Measurements from ENCODE around the gene SAT1. TPM values are rescaled to one million over a fixed set of nuclear protein-coding genes. Genes with fewer than 3 reads are reported as not detected.

Gene SAT1
- total RNA-seq, 1 donor from 2014 or later = 26.1 TPM

DNA sequence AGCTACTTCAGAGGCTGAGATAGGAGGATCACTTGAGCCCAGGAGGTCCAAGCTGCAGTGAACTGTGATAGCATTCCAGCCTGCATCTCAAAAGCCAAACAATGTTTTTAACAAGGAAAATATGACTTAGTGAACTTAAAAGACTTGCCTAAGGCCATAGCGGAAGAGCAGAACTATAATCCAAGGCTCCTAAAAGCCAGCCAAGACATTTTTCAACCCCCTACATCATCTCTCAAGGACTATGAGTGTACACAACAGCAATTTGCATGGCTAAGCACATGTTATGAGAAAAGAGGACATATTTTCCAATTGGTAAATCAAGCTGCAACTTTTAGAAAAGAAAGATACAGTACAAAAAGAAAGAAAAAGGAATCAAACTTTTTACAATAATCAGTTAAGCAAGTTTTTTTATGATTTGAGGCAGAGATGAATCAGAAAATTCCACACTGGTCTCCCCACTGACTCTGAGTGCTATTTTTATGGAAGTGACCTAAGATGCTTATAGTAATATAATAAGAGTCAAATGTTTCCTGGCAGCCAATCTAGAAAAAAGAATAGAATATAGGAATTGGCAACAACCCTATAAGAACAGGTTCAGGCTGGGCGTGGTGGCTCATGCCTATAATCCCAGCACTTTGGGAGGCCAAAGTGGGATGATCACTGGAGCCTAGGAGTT lies 30.1 kb upstream of the SAT1 start:
- Histone ChIP-seq H3K9me3 (ENCODE audit: control insufficient read depth in 3 of 3, low read length in 3 of 3) (no peaks in the 10 kb centered on the region), H3K9ac (ENCODE audit: low read depth in 1 of 3, low read length in 3 of 3) (no peak overlapping the region), H3K27ac (ENCODE audit: low read depth, low read length) (peak overlapping the region; percentile 50)

DNA sequence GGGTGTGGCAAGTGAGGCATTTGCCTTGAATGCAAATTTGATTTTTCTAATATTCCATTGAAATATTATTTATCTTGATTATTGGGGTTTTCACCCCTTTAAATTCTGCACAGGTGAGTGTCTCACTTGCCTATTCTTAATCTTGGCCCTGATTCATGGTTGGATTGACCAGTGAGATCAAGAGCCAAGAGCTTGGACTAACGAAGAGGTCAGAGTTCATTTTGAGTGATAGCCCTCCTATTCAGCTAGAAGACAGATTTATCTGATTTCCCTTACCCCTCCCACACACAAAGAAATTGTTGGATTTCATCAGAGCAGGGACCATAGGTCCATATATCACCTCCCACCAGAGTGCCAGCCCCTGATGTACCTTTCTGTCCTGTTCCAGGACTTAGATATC lies 28.3 kb upstream of the SAT1 start:
- Histone ChIP-seq H3K9ac (ENCODE audit: low read depth in 1 of 3, low read length in 3 of 3) (no peak overlapping the region), H3K27me3 (ENCODE audit: control insufficient read depth in 3 of 3, insufficient read depth in 3 of 3, low read length in 3 of 3) (no peaks in the 10 kb centered on the region), H3K4me1 (ENCODE audit: control insufficient read depth in 3 of 3, insufficient read depth in 3 of 3, low read length in 3 of 3) (peaks cover 0 to 5% (median 0%) of the 10 kb centered on the region in 3 donors), H3K36me3 (ENCODE audit: control insufficient read depth in 3 of 3, insufficient read depth in 3 of 3, low read length in 3 of 3) (no peaks in the 10 kb centered on the region), H3K27ac (ENCODE audit: low read depth, low read length) (no peak overlapping the region), H3K9me3 (ENCODE audit: control insufficient read depth in 3 of 3, low read length in 3 of 3) (no peaks in the 10 kb centered on the region), H3K4me3 (ENCODE audit: low read length in 3 of 3) (no peak overlapping the region)

More for the DNA sequence above, 30.1 kb upstream of the SAT1 start:
- Histone ChIP-seq H3K4me1 (ENCODE audit: control insufficient read depth in 3 of 3, insufficient read depth in 3 of 3, low read length in 3 of 3) (peaks cover 0 to 5% (median 0%) of the 10 kb centered on the region in 3 donors), H3K4me3 (ENCODE audit: low read length in 3 of 3) (no peak overlapping the region), H3K27me3 (ENCODE audit: control insufficient read depth in 3 of 3, insufficient read depth in 3 of 3, low read length in 3 of 3) (no peaks in the 10 kb centered on the region), H3K36me3 (ENCODE audit: control insufficient read depth in 3 of 3, insufficient read depth in 3 of 3, low read length in 3 of 3) (no peaks in the 10 kb centered on the region)

DNA sequence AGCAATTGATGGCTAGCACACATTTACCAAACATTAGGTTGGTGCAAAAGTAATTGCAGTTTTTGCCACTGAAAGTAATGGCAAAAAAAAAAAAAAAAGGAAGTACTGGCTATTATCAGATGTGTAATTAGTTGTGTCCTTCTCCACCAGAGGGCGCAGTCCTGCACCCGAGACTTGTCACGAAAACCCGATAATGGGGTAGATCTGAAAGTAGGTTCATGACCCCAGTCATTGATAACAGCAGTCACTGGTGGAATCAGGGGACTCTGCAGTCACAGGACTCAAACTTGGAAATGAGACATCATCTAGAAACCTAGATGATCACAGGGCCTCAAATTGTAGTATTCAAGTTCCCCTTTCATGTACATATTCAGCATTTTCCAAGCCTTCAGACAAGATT lies 26.8 kb upstream of the SAT1 start:
- Histone ChIP-seq H3K9ac (ENCODE audit: low read depth in 1 of 3, low read length in 3 of 3) (no peak overlapping the region), H3K4me1 (ENCODE audit: control insufficient read depth in 3 of 3, insufficient read depth in 3 of 3, low read length in 3 of 3) (peaks cover 0 to 5% (median 0%) of the 10 kb centered on the region in 3 donors), H3K9me3 (ENCODE audit: control insufficient read depth in 3 of 3, low read length in 3 of 3) (no peaks in the 10 kb centered on the region), H3K36me3 (ENCODE audit: control insufficient read depth in 3 of 3, insufficient read depth in 3 of 3, low read length in 3 of 3) (no peaks in the 10 kb centered on the region), H3K27me3 (ENCODE audit: control insufficient read depth in 3 of 3, insufficient read depth in 3 of 3, low read length in 3 of 3) (no peaks in the 10 kb centered on the region), H3K27ac (ENCODE audit: low read depth, low read length) (no peak overlapping the region), H3K4me3 (ENCODE audit: low read length in 3 of 3) (no peak overlapping the region)

DNA sequence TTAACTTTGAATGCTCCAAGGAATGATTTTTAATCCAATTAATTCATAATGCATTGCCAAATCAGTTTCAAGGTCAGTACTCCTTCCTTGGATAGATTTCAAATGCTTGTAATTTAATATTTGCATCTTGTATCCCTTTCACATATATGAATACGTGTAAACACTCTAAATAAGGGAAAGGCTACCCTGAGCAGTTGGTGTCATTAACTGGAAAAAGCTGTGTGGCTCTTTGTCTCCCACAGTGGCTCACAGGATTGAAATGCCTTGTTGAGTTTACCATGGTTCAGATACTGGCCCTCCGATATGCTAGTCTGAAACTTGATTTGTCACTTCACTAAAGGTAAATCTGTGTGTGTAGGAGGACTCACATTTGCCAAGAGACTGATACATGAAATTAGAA lies 23.2 kb upstream of the SAT1 start:
- Histone ChIP-seq H3K36me3 (ENCODE audit: control insufficient read depth in 3 of 3, insufficient read depth in 3 of 3, low read length in 3 of 3) (no peaks in the 10 kb centered on the region), H3K4me3 (ENCODE audit: low read length in 3 of 3) (no peak overlapping the region), H3K4me1 (ENCODE audit: control insufficient read depth in 3 of 3, insufficient read depth in 3 of 3, low read length in 3 of 3) (no peaks in the 10 kb centered on the region), H3K27ac (ENCODE audit: low read depth, low read length) (no peak overlapping the region), H3K27me3 (ENCODE audit: control insufficient read depth in 3 of 3, insufficient read depth in 3 of 3, low read length in 3 of 3) (no peaks in the 10 kb centered on the region), H3K9ac (ENCODE audit: low read depth in 1 of 3, low read length in 3 of 3) (no peak overlapping the region), H3K9me3 (ENCODE audit: control insufficient read depth in 3 of 3, low read length in 3 of 3) (no peaks in the 10 kb centered on the region)

DNA sequence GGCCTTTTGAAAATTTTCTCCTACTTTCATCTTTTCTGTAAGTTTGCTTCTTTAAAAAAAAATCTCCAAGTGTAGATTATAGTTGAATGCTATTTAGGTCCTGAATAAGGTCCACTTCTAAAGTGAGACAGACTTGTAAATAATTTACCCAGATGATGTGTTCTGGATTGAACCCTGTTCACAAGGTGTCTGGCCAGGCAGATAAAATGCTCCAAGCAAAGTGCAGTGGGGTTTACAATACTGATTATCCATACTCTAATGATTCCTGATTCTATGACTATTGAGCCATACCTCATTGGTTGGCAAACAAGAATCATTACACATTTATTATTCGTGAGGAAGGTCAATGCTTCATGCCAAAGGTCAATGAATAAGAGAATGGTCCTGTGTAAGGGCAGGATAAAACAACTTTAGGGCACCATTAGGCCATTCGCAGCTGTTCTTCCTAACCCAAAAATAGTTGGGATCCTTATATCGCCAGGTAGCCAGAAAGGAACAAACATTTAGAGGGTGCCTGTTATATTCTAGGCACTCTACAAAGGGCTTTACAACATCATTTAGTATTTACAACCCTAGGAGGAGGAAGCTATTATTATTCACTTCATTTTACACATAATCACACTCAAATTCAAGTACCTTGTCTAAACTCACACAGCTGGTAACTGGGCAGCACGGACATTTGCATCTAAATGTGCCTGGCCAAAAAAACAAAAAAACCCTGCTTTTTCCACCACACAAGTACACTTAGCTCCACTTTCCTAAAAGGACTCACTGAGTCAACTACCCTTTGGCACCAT lies 18.6 kb upstream of the SAT1 start:
- peaks cover 0 to 4% (median 0%) of the 10 kb centered on the region in 3 donors for H3K4me1 ChIP-seq (ENCODE audit: control insufficient read depth in 3 of 3, insufficient read depth in 3 of 3, low read length in 3 of 3)
- no peaks in the 10 kb centered on the region for H3K27me3 ChIP-seq (ENCODE audit: control insufficient read depth in 3 of 3, insufficient read depth in 3 of 3, low read length in 3 of 3)
- no peaks in the 10 kb centered on the region for H3K9me3 ChIP-seq (ENCODE audit: control insufficient read depth in 3 of 3, low read length in 3 of 3)
- no peaks in the 10 kb centered on the region for H3K36me3 ChIP-seq (ENCODE audit: control insufficient read depth in 3 of 3, insufficient read depth in 3 of 3, low read length in 3 of 3)
- no peak overlapping the region for H3K4me3 ChIP-seq (ENCODE audit: low read length in 3 of 3)
- H3K9ac ChIP-seq (ENCODE audit: low read depth in 1 of 3, low read length in 3 of 3) = no peak overlapping the region
- no peak overlapping the region for H3K27ac ChIP-seq (ENCODE audit: low read depth, low read length)

DNA sequence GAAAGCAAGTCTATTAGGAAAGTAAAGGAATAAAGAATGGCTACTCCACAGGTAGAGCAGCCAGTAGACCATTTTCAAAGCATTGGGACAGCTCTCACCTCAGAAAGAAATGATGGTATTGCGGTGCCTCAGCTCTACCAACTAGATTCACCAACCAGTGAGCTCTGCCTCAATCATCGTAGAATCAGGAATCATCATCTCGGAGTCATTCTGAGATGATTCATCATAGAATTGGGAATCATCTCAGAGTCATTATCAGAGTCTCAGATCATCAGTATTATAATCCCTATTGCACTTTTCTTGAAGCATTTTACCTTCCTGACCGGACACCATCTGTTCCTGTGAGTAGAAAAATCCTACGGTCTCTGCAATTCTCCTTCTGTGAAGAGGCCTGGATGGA lies 17.5 kb upstream of the SAT1 start:
- Histone ChIP-seq H3K27ac (ENCODE audit: low read depth, low read length) (no peak overlapping the region), H3K36me3 (ENCODE audit: control insufficient read depth in 3 of 3, insufficient read depth in 3 of 3, low read length in 3 of 3) (no peaks in the 10 kb centered on the region), H3K27me3 (ENCODE audit: control insufficient read depth in 3 of 3, insufficient read depth in 3 of 3, low read length in 3 of 3) (no peaks in the 10 kb centered on the region), H3K9ac (ENCODE audit: low read depth in 1 of 3, low read length in 3 of 3) (no peak overlapping the region), H3K4me3 (ENCODE audit: low read length in 3 of 3) (no peak overlapping the region), H3K4me1 (ENCODE audit: control insufficient read depth in 3 of 3, insufficient read depth in 3 of 3, low read length in 3 of 3) (peaks cover 0 to 4% (median 0%) of the 10 kb centered on the region in 3 donors), H3K9me3 (ENCODE audit: control insufficient read depth in 3 of 3, low read length in 3 of 3) (no peaks in the 10 kb centered on the region)

DNA sequence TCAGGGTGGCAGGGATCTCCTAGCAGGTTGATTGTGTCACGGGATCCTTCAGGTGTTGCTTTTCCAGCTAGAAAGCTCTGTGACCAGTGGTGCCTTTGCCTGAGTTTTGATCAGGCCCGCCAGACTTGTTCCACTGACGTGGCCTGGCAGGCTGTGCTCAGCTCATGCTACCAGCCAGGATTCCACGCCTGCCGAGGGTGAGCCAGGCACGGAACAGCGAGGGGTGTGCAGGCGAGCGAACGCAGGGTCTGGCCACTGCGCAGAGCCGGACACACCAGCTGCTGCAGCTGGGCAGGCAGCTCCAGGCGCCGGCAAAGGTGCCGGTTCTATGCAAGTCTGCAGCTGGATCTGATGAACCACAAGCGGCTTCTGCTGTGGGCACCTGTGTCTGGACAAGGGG lies 17.1 kb upstream of the SAT1 start:
- Histone ChIP-seq H3K9ac (ENCODE audit: low read depth in 1 of 3, low read length in 3 of 3) (no peak overlapping the region), H3K36me3 (ENCODE audit: control insufficient read depth in 3 of 3, insufficient read depth in 3 of 3, low read length in 3 of 3) (no peaks in the 10 kb centered on the region), H3K4me3 (ENCODE audit: low read length in 3 of 3) (no peak overlapping the region), H3K27me3 (ENCODE audit: control insufficient read depth in 3 of 3, insufficient read depth in 3 of 3, low read length in 3 of 3) (no peaks in the 10 kb centered on the region), H3K9me3 (ENCODE audit: control insufficient read depth in 3 of 3, low read length in 3 of 3) (no peaks in the 10 kb centered on the region), H3K4me1 (ENCODE audit: control insufficient read depth in 3 of 3, insufficient read depth in 3 of 3, low read length in 3 of 3) (peaks cover 0 to 4% (median 0%) of the 10 kb centered on the region in 3 donors), H3K27ac (ENCODE audit: low read depth, low read length) (no peak overlapping the region)

DNA sequence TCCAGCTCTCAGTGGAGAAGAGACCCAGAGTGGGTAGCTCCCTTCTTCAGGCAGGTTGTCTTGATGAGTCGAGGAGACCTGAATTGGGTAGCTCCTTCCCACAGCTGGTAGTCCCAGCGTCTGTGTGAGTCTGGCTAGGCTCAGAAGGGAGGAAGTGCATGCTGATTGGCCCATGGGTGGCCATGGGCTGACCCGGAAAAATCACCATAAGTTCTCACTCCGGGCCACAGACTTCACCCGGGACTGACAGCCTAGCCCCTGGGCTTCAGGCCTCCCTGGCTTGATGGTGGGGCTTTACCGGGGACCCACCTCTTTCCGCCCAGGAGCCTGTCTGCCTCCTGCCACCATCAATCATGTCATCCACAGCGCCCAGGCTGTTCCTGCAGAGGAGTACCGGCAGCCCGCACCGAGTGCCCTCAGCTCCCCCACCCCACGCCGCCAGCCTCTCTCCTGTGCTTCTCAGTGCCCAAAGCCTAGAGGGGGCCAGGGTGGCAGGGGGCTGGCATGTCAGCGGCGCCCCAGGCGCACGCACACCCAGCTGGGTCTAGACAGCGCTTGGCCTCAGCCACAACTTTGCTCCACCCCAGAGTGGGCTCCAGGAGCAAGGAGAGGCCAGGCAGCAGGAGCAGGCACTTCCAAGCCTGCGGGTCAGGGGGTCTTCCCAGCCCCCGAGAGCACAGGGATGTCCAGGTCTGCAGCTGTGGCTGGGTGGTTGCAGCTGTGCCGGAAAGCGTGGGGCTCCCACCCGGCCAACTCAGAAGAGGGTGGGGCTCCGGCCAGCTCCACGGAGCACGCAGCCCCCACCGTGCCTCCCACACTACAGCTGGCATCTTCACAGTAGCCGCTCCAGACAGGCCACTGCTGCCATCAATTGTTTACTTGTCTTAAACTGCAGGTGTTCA lies 16.1 kb upstream of the SAT1 start:
- Histone ChIP-seq H3K4me1 (ENCODE audit: control insufficient read depth in 3 of 3, insufficient read depth in 3 of 3, low read length in 3 of 3) (peaks cover 0 to 4% (median 0%) of the 10 kb centered on the region in 3 donors), H3K36me3 (ENCODE audit: control insufficient read depth in 3 of 3, insufficient read depth in 3 of 3, low read length in 3 of 3) (no peaks in the 10 kb centered on the region), H3K9me3 (ENCODE audit: control insufficient read depth in 3 of 3, low read length in 3 of 3) (no peaks in the 10 kb centered on the region), H3K27ac (ENCODE audit: low read depth, low read length) (no peak overlapping the region), H3K4me3 (ENCODE audit: low read length in 3 of 3) (no peak overlapping the region), H3K9ac (ENCODE audit: low read depth in 1 of 3, low read length in 3 of 3) (no peak overlapping the region), H3K27me3 (ENCODE audit: control insufficient read depth in 3 of 3, insufficient read depth in 3 of 3, low read length in 3 of 3) (no peaks in the 10 kb centered on the region)

DNA sequence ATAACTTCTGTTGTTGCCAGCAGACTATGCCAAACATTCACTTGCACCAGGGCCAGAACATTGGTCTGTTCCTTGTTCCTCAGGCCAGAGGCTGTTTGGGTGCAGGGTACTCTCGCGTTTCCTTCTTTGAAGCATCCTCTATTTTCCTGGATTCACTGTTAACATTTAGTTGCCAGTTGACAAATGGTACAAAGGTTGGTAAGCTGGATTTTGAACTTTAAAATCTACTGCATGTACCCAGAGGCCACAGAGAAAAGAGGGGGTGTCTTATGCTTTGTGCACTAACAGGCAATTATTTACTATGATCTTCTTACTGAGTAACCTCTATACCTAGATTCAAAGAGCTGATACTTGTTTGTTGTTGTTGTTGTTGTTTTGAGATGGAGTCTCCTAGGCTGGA lies 12.8 kb upstream of the SAT1 start:
- H3K9me3 ChIP-seq (ENCODE audit: control insufficient read depth in 3 of 3, low read length in 3 of 3) = no peaks in the 10 kb centered on the region
- H3K9ac ChIP-seq (ENCODE audit: low read depth in 1 of 3, low read length in 3 of 3) = no peak overlapping the region
- peaks cover 0 to 4% (median 0%) of the 10 kb centered on the region in 3 donors for H3K4me1 ChIP-seq (ENCODE audit: control insufficient read depth in 3 of 3, insufficient read depth in 3 of 3, low read length in 3 of 3)
- H3K27me3 ChIP-seq (ENCODE audit: control insufficient read depth in 3 of 3, insufficient read depth in 3 of 3, low read length in 3 of 3) = no peaks in the 10 kb centered on the region
- no peaks in the 10 kb centered on the region for H3K36me3 ChIP-seq (ENCODE audit: control insufficient read depth in 3 of 3, insufficient read depth in 3 of 3, low read length in 3 of 3)
- H3K27ac ChIP-seq (ENCODE audit: low read depth, low read length) = no peak overlapping the region
- no peak overlapping the region for H3K4me3 ChIP-seq (ENCODE audit: low read length in 3 of 3)
